GM12892 (cell line): ENCODE results near the gene FEZ2.

Experiments used
- POLR2A ChIP-seq: IDR thresholded peaks from 2 replicates; pipeline ENCODE4 v1.6.1; 2011; ENCODE audit warnings: low read depth, low read length, control low read depth
- POLR2AphosphoS5 ChIP-seq: IDR thresholded peaks from 2 replicates; pipeline ENCODE4 v1.6.1; 2011; ENCODE audit warnings: low read depth, low read length, control low read depth
- TAF1 ChIP-seq: IDR thresholded peaks from 2 replicates; pipeline ENCODE4 v1.6.1; 2011; ENCODE audit warnings: low read depth, mild to moderate bottlenecking, control low read depth, low read length, borderline replicate concordance

DNA sequence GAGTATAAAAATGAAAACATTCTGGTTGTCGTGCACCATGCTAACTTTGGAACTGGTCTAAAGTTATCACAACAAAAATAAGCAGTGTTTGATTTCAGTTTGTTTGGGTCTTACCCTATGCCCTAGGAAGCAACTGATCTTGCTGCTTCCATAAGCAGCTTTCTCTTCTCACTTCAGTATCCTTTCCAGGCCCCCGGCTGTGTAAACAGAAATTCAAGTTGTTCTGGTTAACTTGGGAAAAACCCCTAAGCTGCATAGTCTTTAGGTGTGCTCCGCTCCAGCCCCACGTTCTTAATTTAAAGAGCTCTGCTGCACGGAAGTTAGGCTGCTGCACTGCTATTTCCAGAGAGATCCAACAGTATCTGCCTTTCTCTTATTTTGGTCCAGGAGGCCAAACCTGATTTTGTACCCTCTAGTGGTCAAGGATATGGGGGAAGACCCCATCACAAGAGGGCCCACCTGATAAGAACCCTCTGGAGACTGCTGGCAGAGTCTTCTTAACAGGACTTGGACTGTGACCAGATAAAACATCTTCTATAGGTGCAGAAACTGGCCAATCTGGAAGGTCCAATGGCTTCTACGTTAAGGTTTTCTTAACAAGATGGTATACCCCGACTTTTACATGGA, 69.1 kb downstream of the FEZ2 start:
- no peak for TF ChIP-seq POLR2A
- no peak for TF ChIP-seq POLR2AphosphoS5
- no peak for TF ChIP-seq TAF1
